Neuronal stem cell (in vitro differentiated cells): ENCODE results near the gene RPS26.

Experiments used
- DNase-seq: peaks from one replicate; pipeline ENCODE4 v3.0.0-alpha.2; 2013; ENCODE audit warnings: low spot score
- H2AFZ ChIP-seq: one replicate; pipeline ENCODE4 v1.6.1; 2013; ENCODE audit warnings: mild to moderate bottlenecking, low read length, inconsistent platforms
- H2AK5ac ChIP-seq: 2 replicates; pipeline ENCODE4 v1.6.1; 2013; ENCODE audit warnings: low read depth, mild to moderate bottlenecking, inconsistent platforms, low read length, moderate library complexity, mixed read lengths
- H2BK120ac ChIP-seq: 2 replicates; pipeline ENCODE4 v1.6.1; 2013; ENCODE audit warnings: low read depth, mild to moderate bottlenecking, inconsistent platforms, low read length, moderate library complexity, mixed read lengths
- H2BK12ac ChIP-seq: one replicate; pipeline ENCODE4 v1.6.1; 2013; ENCODE audit warnings: low read length, inconsistent platforms
- H2BK15ac ChIP-seq: 2 replicates; pipeline ENCODE4 v1.6.1; 2013; ENCODE audit warnings: mild to moderate bottlenecking, low read length, inconsistent platforms, mixed read lengths
- H2BK5ac ChIP-seq: one replicate; pipeline ENCODE4 v1.6.1; 2013; ENCODE audit warnings: inconsistent platforms, mild to moderate bottlenecking, low read length, moderate library complexity
- H3K14ac ChIP-seq: one replicate; pipeline ENCODE4 v1.6.1; 2013; ENCODE audit warnings: low read length, inconsistent platforms
- H3K18ac ChIP-seq: 2 replicates; pipeline ENCODE4 v1.6.1; 2013; ENCODE audit warnings: low read length, inconsistent platforms
- H3K23ac ChIP-seq: 2 replicates; pipeline ENCODE4 v1.6.1; 2013; ENCODE audit warnings: low read depth, mild to moderate bottlenecking, mixed read lengths, low read length, inconsistent platforms; ENCODE audit not compliant: poor library complexity
- H3K27ac ChIP-seq: replicated peaks from 3 replicates; pipeline ENCODE4 v1.5.1; 2013; ENCODE audit warnings: low read length, inconsistent platforms
- H3K27me3 ChIP-seq, 3 experiments: 2 replicates each; pipeline ENCODE4 v1.6.1; 2013; ENCODE audit warnings: low read length in 3 of 3, mild to moderate bottlenecking in 2 of 3, inconsistent platforms in 1 of 3, low read depth in 1 of 3, mixed read lengths in 1 of 3, moderate library complexity in 1 of 3; ENCODE audit not compliant: control insufficient read depth in 3 of 3, insufficient read depth in 3 of 3
- H3K36me3 ChIP-seq, 2 donors: replicated peaks in 1 of 2; 2 replicates each; pipeline ENCODE4 v1.6.1; 2013; ENCODE audit warnings: low read length in 2 of 2; ENCODE audit not compliant: control insufficient read depth in 2 of 2, insufficient read depth in 2 of 2
- H3K4ac ChIP-seq: 2 replicates; pipeline ENCODE4 v1.6.1; 2013; ENCODE audit warnings: inconsistent platforms, mild to moderate bottlenecking, low read length, moderate library complexity
- H3K4me1 ChIP-seq, 2 donors: 1 replicate in 1 of 2; 2 replicates in 1 of 2; pipeline ENCODE4 v1.6.1; 2013; ENCODE audit warnings: low read length in 2 of 2, low read depth in 1 of 2; ENCODE audit not compliant: control insufficient read depth in 2 of 2, insufficient read depth in 1 of 2
- H3K4me2 ChIP-seq: one replicate; pipeline ENCODE4 v1.6.1; 2013; ENCODE audit warnings: mild to moderate bottlenecking, low read length, inconsistent platforms; ENCODE audit not compliant: insufficient read depth, poor library complexity, severe bottlenecking
- H3K4me3 ChIP-seq, 2 donors: 2 replicates each; pipeline ENCODE4 v1.5.1; 2013; ENCODE audit warnings: low read length in 2 of 2, mild to moderate bottlenecking in 2 of 2, inconsistent platforms in 1 of 2, moderate library complexity in 1 of 2
- H3K79me1 ChIP-seq: one replicate; pipeline ENCODE4 v1.6.1; 2013; ENCODE audit warnings: low read depth, mild to moderate bottlenecking, inconsistent platforms, low read length, moderate library complexity
- H3K9ac ChIP-seq: one replicate; pipeline ENCODE4 v1.6.1; 2013; ENCODE audit warnings: mild to moderate bottlenecking, low read depth, low read length, inconsistent platforms; ENCODE audit not compliant: poor library complexity
- H3K9me3 ChIP-seq, 2 donors: replicated peaks in 1 of 2; 2 replicates each; pipeline versions ENCODE3 to v1.6.1; 2013; ENCODE audit warnings: low read length in 2 of 2, mild to moderate bottlenecking in 2 of 2, inconsistent platforms in 1 of 2, low read depth in 1 of 2, mixed read lengths in 1 of 2, moderate library complexity in 1 of 2; ENCODE audit not compliant: control insufficient read depth in 2 of 2, insufficient read depth in 1 of 2
- H4K8ac ChIP-seq: one replicate; pipeline ENCODE4 v1.6.1; 2013; ENCODE audit warnings: low read depth, mild to moderate bottlenecking, inconsistent platforms, low read length, moderate library complexity
- H4K91ac ChIP-seq: one replicate; pipeline ENCODE4 v1.6.1; 2013; ENCODE audit warnings: low read length, low read depth, mild to moderate bottlenecking, inconsistent platforms; ENCODE audit not compliant: poor library complexity
- WGBS, 2 donors: extraction: QIAGEN DNeasy Blood & Tissue Kit; methylation state at CpG; one replicate each; pipeline ENCODE4 v1.1.7; 2013; ENCODE audit warnings: missing lambda C conversion rate in 2 of 2, mixed read lengths in 1 of 2; ENCODE audit not compliant: insufficient read length in 2 of 2, insufficient replicate concordance in 1 of 2; ENCODE audit errors: extremely low coverage in 2 of 2; 5-methylcytosine and 5-hydroxymethylcytosine counted together

RPS26 gene

DNA sequence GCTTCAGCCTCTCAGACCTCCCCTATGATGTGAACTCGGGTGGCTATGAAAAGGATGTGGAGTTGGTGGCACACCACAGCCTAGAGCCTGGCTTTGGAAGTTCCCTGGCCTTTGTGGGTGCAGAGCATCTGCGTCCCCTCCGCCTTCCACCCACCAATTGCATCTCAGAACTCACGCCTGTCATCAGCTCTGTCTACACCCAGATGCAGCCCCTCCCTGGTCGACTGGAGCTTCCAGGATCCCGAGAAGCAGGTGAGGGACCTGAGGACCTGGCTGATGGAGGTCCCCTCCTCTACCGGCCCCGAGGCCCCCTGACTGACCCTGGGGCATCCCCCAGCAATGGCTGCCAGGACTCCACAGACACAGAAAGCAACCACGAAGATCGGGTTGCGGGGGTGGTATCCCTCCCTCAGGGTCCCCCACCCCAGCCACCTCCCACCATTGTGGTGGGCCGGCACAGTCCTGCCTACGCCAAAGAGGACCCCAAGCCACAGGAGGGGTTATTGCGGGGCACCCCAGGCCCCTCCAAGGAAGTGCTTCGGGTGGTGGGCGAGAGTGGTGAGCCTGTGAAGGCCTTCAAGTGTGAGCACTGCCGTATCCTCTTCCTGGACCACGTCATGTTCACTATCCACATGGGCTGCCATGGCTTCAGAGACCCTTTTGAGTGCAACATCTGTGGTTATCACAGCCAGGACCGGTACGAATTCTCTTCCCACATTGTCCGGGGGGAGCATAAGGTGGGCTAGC is 7.0 kb upstream of the RPS26 start:
- no peak overlapping the region for H2BK120ac ChIP-seq
- no peak overlapping the region for H2BK12ac ChIP-seq
- no peak overlapping the region for H2BK5ac ChIP-seq
- no peak overlapping the region for H3K4me3 ChIP-seq
- H2BK15ac ChIP-seq: no peak overlapping the region
- H3K27ac ChIP-seq: no peak overlapping the region
- no peak overlapping the region for H2AK5ac ChIP-seq
- no peaks in the 10 kb centered on the region for H3K9me3 ChIP-seq
- H3K4me2 ChIP-seq: no peak overlapping the region
- no peak overlapping the region for H3K18ac ChIP-seq
- H3K23ac ChIP-seq: no peak overlapping the region
- H4K91ac ChIP-seq: no peak overlapping the region
- no peak overlapping the region for H3K9ac ChIP-seq
- no peaks in the 10 kb centered on the region for H3K79me1 ChIP-seq
- H3K27me3 ChIP-seq: no peaks in the 10 kb centered on the region
- H3K4ac ChIP-seq: no peak overlapping the region
- WGBS, 2 donors: no CpG with 5 or more reads among the region's 21 CpGs
- no peak overlapping the region for H4K8ac ChIP-seq
- DNase-seq: no peak
- peaks cover 41 to 92% of the 10 kb centered on the region in 2 donors for H3K36me3 ChIP-seq
- no peak overlapping the region for H2AFZ ChIP-seq
- peaks cover 0 to 12% of the 10 kb centered on the region in 2 donors for H3K4me1 ChIP-seq
- H3K14ac ChIP-seq: no peak overlapping the region

DNA sequence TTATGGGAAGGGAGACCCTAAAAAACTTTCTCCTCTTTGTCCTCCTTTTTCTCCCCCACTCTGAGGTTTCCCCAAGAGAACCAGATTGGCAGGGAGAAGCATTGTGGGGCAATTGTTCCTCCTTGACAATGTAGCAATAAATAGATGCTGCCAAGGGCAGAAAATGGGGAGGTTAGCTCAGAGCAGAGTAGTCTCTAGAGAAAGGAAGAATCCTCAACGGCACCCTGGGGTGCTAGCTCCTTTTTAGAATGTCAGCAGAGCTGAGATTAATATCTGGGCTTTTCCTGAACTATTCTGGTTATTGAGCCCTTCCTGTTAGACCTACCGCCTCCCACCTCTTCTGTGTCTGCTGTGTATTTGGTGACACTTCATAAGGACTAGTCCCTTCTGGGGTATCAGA is 4.6 kb upstream of the RPS26 start:
- no peak overlapping the region for H3K4me3 ChIP-seq
- peaks cover 34 to 68% of the 10 kb centered on the region in 2 donors for H3K36me3 ChIP-seq
- H2BK12ac ChIP-seq: no peak overlapping the region
- no peak overlapping the region for H2BK15ac ChIP-seq
- H3K18ac ChIP-seq: no peak overlapping the region
- no CpG with 5 or more reads among the region's 2 CpGs for WGBS, 2 donors
- DNase-seq: no peak
- peaks cover under 1% of the 10 kb centered on the region for H3K79me1 ChIP-seq
- H3K4me1 ChIP-seq: peaks cover 2 to 16% of the 10 kb centered on the region in 2 donors
- no peak overlapping the region for H3K4me2 ChIP-seq
- no peak overlapping the region for H3K23ac ChIP-seq
- H3K27ac ChIP-seq: no peak overlapping the region
- no peak overlapping the region for H4K8ac ChIP-seq
- no peaks in the 10 kb centered on the region for H3K9me3 ChIP-seq
- H3K9ac ChIP-seq: no peak overlapping the region
- no peaks in the 10 kb centered on the region for H3K27me3 ChIP-seq
- no peak overlapping the region for H3K4ac ChIP-seq
- no peak overlapping the region for H2AFZ ChIP-seq
- no peak overlapping the region for H3K14ac ChIP-seq
- no peak overlapping the region for H4K91ac ChIP-seq
- H2BK5ac ChIP-seq: no peak overlapping the region
- no peak overlapping the region for H2AK5ac ChIP-seq
- no peak overlapping the region for H2BK120ac ChIP-seq

DNA sequence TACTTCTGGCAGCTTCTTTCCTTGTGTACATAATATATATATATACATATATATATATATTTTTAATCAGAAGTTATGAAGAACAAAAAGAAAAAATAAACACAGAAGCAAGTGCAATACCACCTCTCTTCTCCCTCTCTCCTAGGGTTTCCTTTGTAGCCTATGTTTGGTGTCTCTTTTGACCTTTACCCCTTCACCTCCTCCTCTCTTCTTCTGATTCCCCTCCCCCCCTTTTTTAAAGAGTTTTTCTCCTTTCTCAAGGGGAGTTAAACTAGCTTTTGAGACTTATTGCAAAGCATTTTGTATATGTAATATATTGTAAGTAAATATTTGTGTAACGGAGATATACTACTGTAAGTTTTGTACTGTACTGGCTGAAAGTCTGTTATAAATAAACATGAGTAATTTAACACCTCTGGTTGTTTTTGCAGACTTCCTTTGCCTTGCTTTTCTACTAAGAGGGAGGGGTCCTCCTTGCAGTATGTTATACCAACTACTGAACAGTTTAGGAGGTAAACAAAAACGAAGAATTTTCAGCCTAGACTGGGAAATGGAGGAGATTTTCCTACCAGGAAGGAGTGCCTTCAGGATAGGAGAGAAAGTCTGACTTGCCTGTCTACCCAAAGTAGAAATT is 3.6 kb upstream of the RPS26 start:
- Histone ChIP-seq H2BK12ac (no peak overlapping the region), H3K27me3 (no peaks in the 10 kb centered on the region), H3K4me1 (peaks cover 5 to 19% of the 10 kb centered on the region in 2 donors), H2BK15ac (no peak overlapping the region), H3K27ac (no peak overlapping the region), H4K91ac (no peak overlapping the region), H3K36me3 (peaks cover 24 to 65% of the 10 kb centered on the region in 2 donors), H2BK120ac (no peak overlapping the region), H3K18ac (no peak overlapping the region), H3K23ac (no peak overlapping the region), H4K8ac (no peak overlapping the region), H3K9me3 (no peaks in the 10 kb centered on the region), H3K4me3 (no peak overlapping the region), H2AFZ (no peak overlapping the region), H3K79me1 (peaks cover 2% of the 10 kb centered on the region), H3K4ac (no peak overlapping the region), H3K4me2 (no peak overlapping the region), H3K9ac (no peak overlapping the region), H2AK5ac (no peak overlapping the region), H2BK5ac (no peak overlapping the region), H3K14ac (no peak overlapping the region)
- no peak for DNase-seq
- 100% methylated on average over 1 of the region's 2 CpGs; no CpG with 5 or more reads in 1 of the 2 donors for WGBS, 2 donors

DNA sequence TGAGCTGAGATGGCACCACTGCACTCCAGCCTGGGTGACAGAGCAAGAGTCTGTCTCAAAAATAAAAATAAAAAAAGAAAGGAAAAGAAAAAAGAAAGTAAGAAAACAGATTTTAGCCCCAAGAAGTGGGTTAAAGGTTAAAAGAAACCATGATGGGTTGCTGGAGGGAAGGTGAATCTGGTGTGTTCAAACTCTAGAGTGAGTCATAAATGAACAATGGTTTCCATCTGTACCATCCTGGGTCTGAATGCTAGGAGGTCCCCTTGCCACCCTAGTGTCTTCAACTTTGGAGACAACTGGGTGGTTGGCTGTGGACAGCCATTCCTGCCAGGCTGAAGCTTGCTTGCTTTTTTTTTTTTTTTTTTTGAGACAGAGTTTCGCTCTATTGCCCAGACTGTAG is 1.6 kb upstream of the RPS26 start:
- H3K27ac ChIP-seq: no peak overlapping the region
- no peak overlapping the region for H2BK5ac ChIP-seq
- no peak overlapping the region for H2BK15ac ChIP-seq
- no peak overlapping the region for H3K4me3 ChIP-seq
- H3K18ac ChIP-seq: no peak overlapping the region
- DNase-seq: no peak
- no peak overlapping the region for H3K14ac ChIP-seq
- no peak overlapping the region for H2BK120ac ChIP-seq
- H4K91ac ChIP-seq: no peak overlapping the region
- no peak overlapping the region for H2BK12ac ChIP-seq
- H3K27me3 ChIP-seq: no peaks in the 10 kb centered on the region
- no peak overlapping the region for H4K8ac ChIP-seq
- H2AFZ ChIP-seq: no peak overlapping the region
- H3K9me3 ChIP-seq: no peaks in the 10 kb centered on the region
- peaks cover 26 to 67% of the 10 kb centered on the region in 2 donors for H3K36me3 ChIP-seq
- no CpG with 5 or more reads among the region's 1 CpG for WGBS, 2 donors
- H3K23ac ChIP-seq: no peak overlapping the region
- peaks cover 5 to 22% of the 10 kb centered on the region in 2 donors for H3K4me1 ChIP-seq
- H2AK5ac ChIP-seq: no peak overlapping the region
- H3K4me2 ChIP-seq: no peak overlapping the region
- peaks cover 5% of the 10 kb centered on the region for H3K79me1 ChIP-seq
- no peak overlapping the region for H3K9ac ChIP-seq
- H3K4ac ChIP-seq: no peak overlapping the region
